GM10266 (cell line): ENCODE measurements around the gene RAB6B.

Source experiments
- DNase-seq: peaks from one replicate; pipeline ENCODE4 v3.0.0; 2012; ENCODE audit errors: extremely low spot score
- TF ChIP-seq, protein P1 (sequence below): IDR thresholded peaks from 2 replicates; pipeline ENCODE4 v1.5.1; 2012; ENCODE audit warnings: mild to moderate bottlenecking, low read depth; ENCODE audit not compliant: control insufficient read depth, insufficient read depth; ENCODE audit errors: missing control alignments

RAB6B gene

DNA sequence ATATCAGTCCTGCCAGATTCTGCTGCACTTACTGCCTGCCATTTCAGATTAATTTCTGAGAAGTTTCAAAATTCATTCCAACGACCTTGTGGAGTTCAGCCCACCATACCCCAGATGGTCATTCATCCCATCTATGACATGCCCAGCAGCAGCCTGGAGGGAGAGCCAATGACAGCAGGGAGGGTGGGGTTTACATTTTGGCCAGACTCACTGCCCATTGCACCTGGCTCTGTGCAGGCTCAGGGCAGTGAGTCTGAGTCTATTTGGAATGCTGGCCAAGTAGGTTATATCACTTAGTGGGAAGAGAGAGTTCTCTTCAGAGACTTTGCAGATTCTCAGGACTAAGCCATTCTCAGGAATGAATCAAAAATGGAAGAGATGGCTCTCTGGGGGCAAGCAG, 68.5 kb downstream of the RAB6B start:
- DNase-seq = no peak
- TF ChIP-seq, protein P1, sequence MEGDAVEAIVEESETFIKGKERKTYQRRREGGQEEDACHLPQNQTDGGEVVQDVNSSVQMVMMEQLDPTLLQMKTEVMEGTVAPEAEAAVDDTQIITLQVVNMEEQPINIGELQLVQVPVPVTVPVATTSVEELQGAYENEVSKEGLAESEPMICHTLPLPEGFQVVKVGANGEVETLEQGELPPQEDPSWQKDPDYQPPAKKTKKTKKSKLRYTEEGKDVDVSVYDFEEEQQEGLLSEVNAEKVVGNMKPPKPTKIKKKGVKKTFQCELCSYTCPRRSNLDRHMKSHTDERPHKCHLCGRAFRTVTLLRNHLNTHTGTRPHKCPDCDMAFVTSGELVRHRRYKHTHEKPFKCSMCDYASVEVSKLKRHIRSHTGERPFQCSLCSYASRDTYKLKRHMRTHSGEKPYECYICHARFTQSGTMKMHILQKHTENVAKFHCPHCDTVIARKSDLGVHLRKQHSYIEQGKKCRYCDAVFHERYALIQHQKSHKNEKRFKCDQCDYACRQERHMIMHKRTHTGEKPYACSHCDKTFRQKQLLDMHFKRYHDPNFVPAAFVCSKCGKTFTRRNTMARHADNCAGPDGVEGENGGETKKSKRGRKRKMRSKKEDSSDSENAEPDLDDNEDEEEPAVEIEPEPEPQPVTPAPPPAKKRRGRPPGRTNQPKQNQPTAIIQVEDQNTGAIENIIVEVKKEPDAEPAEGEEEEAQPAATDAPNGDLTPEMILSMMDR = no peak

DNA sequence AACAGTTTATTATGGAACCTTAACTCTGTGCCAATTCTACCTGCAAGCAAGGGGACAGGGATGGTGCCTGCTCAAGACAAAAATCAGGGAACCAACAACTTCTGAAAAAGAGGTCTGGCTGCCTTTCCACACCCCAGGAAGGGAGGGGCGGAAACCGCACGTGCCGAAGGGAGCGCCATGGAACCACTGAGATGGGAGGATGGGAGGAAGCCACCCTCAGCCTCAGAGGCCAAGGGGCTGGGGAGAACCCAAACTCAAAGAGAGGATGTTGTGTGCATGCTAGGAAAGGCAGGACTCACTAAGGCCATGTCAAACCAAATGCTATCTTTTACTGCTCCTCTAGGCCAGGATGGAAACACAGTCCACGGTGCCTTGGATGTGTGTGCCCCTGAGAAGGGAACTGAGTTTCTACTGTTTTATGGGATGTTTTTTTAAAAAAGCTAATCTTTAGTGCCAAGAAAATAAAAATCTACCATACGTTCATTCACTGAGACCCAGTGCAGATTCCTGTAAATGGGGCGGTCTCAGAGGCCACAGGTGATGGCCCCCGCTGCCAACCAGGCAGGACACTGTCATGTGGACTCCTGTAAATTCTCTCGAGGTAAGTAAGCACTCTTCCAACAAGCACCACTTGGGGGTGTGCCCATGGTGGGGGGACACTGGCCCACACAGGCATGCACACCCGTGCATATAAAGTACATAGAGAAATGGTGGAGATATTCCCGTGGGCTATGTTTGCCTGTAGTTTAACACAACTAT, 69.5 kb downstream of the RAB6B start:
- TF ChIP-seq, protein P1 = no peak
- no peak for DNase-seq

DNA sequence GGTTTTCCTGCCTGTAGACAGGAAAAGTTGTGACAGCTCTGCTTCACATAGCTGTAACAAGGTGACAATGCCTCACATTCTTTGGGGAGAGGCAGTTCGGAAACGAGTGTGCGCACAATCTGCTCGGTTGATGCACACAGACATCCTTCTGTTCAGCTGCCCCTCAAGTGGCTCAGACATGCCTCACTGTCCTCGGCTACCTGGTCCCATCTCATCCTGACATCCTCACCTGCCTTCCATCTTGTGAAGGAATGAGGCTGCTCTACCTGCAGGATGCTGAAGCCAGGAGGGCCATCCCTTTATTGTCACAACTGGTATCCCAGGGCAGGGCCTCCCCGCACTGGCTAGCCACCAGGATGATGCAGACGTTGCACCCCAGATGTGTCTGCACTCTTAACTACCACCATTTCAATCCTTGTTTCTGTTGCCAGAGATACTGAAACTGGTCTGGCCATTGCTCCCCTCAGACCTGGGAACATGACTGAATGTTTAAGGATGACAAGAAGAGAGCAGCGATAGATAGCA, 70.7 kb downstream of the RAB6B start:
- no peak for DNase-seq
- TF ChIP-seq, protein P1 = no peak

DNA sequence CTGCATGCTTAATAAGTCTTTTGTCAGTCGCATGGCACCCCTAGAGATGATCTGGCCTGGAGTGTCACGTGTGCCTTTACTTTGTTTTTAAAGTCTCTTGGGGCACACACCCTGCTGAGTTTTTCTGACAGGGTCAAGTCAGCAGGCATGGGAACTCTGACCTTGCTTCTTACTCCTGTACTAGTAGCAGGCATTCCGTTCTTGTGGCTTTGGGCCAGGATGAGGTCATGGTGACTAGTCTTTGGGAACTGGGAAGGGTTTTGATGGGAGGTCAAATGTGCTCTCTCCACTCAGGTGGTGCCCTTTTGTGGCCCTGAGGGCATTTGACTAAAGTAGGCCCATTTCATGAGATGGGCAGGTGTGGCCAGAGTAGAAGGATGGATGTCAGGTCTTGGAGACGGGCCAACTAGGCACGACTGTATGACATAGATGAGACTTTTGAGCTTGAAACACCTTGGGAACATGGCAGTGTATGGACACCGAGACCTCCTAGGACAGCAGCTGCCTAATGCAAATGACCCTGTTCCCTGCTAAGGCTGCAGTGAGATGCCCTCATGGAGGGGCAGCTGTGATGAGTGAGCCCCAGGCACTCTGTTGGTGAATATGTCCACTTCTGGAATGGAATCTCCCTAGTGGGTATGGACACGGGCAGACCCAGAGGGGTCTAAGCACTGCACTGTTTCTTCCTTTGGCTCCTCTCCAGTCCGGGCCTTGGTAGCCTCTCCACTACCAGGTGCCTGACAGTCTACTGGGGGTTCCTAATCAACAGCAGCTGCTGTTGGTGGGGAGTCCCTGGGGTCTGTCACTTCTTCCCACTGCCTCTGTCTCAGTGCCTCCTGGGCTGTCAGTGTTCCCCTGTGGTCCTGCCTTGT, 73.7 kb downstream of the RAB6B start:
- TF ChIP-seq, protein P1 = peak; percentile 28
- DNase-seq = no peak

DNA sequence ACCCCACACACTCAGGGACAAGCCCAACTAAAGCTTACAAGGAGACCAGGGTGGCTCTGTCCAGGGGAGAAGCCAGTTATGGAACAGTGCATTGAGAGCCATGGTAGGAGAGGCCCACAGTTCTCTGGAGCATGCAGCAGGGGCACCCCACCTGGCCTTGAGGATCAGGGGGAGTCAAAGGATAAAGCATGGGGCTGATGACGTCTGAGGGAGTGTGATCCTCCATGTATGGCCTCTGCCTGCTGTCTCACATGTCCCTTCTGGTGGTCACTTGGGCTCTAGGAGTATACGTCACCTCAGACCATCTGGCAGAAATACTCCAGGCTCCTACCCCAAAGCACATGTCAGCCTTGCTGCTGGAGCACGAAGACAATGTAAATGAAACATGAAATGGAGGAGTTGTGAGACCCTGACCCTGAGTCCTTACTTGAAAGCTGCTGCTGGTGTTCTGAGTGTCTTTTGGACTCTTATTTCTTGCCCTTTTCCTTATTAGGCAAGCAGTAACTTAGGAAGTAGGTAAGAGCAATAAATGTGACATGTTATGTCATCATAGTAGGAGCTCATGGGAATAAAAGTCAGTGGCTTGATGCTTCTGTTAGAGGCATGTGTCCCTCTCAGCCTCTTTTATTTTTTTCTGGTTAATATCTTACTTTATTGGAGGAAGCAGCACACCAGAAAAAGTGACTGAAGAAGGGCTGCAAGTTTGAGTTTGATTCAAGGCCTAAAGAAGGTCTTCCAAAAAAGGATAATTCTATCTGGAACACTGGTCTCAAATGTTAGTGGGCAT, 74.6 kb downstream of the RAB6B start:
- TF ChIP-seq, protein P1 = no peak
- DNase-seq = no peak

DNA sequence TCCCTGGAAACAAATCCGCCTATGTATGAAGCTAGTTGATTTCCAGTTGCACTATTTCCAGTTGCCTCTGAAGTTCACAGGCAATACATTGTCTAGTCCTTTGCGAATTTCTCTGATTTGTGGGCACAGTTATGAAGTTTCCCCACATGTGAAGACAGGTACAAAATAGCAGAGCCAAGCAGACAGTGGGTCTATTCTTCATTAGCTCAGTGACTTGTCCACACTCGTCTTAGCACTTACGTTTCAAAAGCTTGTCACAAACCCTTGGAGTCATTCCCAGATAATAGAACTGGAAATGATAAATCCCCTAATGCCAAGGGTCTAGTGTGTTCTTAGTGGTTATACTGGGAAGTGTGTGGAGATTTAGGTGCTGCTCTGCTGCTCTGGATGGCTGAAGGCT, 75.6 kb downstream of the RAB6B start:
- no peak for DNase-seq
- TF ChIP-seq, protein P1 = no peak
